GM21381 (cell line): ENCODE measurements around the gene PRKG1.
"Not testable (repeated sequence)": the region's sequence is repeated elsewhere in the genome, so short reads cannot be mapped to it uniquely, and the experiment has no call there.

Source experiments
- ATAC-seq: cut with Tn5 transposase; IDR thresholded peaks from one replicate; pipeline ENCODE4 v1.9.1; 2021; ENCODE audit warnings: mild to moderate bottlenecking, moderate library complexity; ENCODE audit not compliant: unreplicated experiment

Gene PRKG1

DNA sequence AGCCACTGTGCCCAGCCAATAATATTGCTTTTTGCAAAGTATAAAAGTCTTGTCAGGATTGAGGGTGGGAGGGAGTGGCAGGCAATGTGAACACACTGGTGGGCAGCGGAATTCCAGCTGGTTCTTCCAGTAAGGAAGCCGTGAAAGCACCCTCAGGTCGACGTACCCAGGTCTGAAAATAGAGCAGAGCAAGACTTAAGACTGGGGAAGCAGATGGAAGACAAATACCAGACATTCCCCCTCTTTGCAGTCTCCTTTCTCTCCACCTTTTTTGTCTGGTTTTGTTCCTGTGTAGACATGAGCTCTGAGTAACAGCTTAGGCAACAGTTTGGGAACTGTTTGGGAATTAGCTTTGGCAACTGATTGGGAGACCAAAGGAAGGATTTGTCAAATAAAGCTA, 642.7 kb downstream of the PRKG1 start:
- ATAC-seq, result no peak

DNA sequence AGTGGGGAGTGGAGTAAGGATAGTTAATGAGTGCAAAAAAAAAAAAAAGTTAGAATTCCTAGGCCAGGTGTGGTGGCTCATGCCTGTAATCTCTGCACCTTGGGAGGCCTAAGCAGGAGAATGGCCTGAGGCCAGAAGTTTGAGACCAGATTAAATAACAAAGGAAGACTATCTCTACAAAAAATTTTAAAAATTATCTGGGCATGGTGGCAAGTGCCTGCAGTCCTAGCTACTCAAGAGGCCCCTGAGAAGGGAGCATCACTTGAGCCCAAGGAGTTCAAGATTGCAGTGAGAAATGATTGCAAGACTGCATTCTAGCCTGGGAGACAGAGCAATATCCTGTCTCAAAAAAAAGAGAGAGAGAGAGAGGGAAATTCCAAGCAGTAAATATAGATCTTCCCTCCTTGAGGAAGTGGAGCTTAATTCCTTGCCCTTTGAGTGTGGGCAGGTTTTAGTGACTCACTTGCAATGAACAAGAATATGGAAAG, 644.6 kb downstream of the PRKG1 start:
- no peak for ATAC-seq

DNA sequence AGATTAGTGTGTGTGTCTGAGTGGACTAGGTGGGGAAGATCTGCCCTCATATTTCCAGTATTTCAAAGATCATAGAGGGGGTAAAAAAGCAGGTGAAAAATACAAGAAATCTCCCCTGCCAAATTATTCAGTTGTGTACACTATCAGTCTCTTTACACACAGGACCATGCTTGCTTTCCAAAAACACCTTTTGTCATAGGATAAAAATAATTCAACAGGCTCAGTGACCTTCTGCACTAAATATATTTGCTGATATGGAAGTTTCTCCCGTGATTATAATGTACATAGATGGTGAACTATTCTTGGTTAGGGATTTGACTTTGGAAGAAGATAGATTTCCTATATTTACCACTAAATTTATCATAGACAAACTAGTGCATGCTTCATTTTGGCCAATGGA, 649.8 kb downstream of the PRKG1 start:
- no peak for ATAC-seq

DNA sequence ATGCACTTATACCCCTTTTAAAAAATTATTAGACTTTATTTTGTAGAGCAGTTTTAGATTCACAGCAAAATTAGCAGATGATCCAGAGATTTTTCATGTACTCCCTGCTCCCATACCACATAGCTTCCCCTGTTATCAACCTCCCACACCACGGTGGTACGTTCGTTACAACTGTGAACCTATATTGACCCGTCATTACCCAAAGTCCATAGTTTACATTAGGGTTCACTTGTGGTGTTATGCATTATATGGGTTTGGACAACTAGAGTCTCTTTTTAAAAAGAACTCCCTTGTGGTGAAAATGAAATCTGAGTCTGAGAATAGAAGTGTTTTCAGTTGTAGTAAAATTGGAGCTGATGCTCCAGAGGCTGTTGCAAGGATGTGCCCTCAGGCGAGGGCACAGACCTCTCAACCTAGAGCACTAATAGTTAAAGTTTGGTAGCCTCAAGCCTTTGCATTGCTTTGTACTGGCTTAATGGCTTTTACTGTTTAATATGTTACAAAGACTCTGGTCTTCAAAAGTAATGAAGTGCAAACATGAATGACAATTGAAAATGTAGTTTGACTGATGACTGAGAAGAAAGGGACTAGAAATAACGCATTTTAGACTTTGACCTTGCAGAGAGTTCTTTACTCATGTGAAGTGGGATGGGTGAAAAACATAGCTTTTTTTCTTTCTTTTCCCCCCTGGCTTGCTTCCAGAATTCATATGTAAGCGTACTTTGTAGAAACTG, 655.7 kb downstream of the PRKG1 start:
- no peak for ATAC-seq

DNA sequence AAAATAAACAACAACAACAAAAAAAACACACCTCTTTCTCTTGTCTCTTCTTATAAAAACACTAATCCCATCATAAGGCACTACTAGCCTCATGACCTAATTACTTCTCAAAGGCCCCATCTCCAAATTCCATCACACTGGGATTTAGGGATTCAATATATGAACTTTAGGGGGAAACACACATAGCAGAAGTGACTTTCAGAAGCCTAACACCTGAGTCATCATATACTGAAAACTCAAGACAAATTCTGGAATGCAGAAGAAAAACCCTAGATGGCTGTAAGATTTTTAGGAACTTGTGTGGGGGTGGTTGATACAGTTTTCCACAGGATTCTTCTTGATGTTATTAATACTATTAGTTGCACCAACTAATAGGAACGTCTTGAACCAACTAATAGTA, 658.8 kb downstream of the PRKG1 start:
- no peak for ATAC-seq

DNA sequence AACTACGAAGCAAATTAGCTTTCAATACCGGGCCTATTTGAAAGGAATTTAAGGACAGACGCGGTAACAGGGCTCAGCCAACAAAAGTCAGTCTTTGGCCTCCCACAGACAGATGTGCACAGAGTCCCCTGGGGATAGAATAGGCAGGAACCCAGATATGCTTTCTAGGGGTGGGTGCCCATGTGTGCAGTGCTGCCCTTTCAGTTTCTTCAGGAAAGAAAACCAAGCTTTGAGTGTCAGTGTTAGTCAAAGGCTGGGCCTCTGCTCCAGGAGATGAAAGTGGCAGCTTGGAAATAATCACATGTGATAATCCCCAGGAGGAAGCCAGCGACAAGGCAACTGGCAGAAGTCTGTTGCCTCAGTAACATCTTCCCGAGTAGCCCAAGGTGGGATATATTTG, 668.9 kb downstream of the PRKG1 start:
- ATAC-seq, result peak; percentile 87

DNA sequence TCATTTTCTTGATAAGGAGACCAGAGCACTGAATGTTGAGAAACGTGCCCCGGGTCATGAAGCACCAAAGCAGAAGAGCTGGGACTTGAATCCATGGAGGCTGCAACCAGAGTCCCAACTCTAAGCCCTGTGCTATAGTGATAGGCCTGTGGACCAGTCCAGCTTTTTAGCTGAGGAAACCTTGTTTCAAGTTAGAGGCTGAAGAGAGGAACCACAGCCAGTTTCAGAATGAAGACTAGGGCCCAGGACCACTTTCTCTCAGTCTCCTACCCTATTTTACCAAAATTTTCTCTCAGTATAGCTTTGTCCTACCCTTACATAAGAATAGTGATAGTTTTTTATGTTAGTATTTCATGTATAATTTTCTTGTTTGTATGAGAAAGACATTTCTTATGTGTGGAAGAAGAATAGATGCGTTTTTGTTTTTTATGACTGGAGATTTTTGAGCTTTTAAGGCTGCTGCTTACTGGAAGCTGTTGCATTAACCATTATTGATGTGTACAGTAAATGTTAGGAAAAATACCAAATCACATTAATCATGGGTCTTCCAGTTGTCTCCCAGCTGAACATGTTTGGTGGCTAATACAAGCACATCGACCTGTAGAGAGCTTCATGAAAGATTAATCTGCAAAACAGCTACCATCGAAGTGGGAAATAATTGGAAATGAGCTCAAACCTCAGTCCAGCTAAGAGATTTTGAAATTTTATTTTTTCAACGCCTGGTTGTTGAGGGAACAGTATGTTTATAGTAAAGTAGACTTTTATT, 670.1 kb downstream of the PRKG1 start:
- no peak for ATAC-seq

DNA sequence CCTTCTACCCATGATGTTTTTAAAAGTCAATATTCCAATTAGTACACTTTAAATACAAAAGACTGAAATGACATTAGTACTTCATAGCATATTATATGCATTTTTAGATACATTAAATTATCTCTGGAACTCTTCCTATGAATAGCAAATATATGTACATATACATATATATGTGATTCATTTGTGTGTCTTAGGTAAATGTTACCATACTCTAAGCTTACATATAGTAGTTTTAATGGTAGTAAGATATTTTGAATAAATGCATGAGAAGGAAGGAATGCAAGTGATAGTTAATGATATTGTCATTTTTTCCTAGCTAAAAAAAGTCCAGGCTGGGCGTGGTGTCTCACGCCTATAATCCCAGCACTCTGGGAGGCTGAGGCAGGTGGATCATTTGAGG, 671.1 kb downstream of the PRKG1 start:
- no peak for ATAC-seq

DNA sequence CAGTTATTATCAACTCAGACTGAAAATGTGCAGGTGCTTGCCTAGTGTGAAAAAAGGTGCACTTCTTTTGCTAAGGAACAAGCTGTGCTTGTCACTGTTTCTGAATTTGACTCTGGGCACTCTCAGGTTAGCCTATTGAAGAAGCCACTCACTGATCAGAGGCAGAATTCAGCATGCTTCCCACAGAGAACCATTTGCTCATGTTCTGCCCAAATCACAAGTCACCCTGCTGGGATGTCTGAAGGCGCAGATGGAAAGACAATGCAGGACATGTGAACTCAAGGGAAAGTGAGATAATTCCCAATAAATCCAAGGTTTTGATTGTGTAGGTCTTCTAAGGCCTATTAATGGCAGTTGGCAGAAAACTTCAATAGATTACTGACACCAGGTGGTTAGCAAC, 672.9 kb downstream of the PRKG1 start:
- ATAC-seq, result no peak

DNA sequence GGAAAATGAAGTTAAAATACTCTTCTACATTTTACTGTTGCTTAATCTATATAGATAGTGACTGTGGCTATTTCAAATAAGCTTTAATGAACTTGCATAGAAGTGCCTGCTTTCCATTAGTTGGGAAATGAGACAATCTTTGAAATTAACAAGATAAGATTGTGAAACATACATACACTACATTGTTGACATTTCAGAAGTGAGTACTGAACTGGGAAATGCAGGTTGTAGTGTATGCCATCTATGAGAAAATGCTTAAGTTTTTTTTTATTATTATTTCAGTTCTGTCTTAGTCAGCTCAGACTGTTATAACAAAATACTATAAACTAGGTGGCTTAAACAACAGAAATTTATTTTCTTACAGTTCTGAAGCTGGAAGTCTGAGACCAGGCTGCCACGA, 674.7 kb downstream of the PRKG1 start:
- no peak for ATAC-seq

DNA sequence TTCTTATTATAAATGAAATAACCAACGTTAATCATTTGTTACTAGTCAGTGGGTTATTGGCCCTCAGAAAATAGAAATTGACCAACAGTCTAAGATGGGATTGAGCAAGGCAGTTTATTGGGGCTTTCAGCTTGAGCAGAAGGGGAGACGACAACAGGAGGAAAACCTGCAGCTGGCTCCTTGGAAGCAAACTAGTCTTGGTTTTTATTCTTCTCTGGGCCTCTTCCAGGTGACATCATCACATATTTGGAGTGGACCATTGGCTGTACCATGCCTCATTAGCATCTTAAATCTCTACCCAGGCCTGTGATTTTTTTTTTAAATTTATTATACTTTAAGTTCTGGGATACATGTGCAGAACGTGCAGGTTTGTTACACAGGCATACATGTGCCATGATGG, 684.1 kb downstream of the PRKG1 start:
- ATAC-seq, result no peak

DNA sequence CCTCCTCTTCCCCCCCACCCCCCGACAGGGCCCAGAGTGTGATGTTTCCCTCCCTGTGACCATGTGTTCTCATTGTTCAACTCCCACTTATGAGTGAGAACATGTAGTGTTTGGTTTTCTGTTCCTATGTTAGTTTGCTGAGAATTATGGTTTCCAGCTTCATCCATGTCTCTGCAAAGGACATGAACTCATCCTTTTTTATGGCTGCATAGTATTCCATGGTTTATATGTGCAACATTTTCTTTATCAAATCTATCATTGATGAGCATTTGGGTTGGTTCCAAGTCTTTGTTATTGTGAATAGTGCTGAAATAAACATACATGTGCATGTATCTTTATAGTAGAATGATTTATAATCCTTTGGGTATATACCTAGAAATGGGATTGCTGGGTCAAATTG, 684.6 kb downstream of the PRKG1 start:
- ATAC-seq, result not testable (repeated sequence)

DNA sequence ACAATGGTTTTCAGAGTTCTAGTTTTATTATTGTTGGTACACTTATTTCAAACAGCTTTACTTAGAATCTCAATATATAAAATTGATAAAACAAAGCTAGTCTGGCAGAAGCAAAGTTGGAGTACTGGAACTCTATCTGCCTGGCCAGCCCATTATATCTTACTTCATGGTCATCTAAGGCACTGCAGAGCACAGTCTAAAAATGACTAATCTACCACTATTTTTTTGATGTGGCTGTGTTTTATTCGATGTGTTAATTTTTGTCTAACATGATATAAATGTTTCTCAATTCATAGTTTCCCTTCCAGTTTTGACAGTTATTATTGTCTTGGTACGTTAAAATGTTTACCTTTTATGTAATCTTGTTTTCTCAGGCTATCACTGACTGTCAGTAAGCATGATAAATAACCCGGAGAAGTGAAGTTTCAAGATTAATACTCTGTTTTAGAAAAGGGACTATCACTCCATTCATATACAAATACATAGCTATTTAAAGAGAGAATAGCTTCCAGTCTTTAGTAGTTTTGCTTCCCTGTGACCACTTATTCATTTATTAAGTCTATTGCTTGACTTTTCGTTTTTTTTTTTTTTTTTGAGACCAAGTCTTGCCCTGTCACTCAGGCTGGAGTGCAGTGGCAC, 685.7 kb downstream of the PRKG1 start:
- ATAC-seq, result no peak

DNA sequence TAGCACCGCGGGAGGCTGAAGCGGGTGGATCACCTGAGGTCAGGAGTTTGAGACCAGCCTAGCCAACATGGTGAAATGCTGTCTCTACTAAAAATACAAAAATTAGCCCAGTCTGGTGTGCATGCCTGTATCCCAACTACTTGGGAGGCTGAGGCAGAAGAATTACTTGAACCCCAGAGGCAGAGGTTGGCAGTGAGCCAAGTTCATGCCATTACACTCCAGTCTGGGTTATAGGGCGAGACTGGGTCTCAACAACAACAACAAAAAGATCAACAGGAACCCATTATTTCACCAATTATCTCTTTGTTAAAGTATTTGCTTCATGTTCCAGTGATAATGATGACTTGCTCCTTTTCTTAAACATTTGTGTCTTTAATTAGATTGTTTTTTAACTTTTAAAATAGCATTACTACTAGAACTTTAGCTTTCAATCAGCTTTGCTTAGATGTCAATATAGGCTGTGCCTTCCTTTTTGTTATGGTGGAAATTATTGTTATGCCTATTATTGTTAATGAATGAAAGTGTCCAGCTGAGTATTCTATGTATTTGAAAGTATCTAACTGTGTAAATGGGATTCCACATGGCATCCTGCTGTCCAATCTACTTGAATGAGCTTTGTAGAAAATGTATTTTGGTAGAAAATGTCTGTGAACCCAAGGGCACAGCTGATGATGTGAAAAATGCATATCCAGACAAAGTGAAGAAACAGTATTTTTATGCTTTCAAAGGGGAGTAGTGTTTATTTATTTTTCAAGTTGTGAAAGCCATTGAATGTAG, 686.8 kb downstream of the PRKG1 start:
- ATAC-seq, result no peak

DNA sequence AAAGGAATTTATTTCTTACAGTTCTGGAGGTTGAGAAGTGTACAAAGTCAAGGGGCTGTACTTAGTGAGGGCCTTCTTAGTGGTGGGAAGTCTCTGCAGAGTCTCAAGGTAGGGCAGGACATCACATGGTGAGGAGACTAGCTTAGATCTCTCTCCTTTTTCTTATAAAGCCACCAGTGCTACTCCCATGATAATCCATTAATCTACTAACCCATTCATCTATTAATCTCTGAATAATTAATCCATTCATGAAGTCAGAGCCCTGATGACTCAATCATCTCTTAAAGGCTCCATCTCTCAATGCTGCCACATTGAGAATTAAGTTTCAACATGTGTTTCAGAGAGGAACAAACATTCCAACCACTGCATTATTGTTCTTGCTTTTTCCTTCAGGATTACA, 689.5 kb downstream of the PRKG1 start:
- no peak for ATAC-seq

DNA sequence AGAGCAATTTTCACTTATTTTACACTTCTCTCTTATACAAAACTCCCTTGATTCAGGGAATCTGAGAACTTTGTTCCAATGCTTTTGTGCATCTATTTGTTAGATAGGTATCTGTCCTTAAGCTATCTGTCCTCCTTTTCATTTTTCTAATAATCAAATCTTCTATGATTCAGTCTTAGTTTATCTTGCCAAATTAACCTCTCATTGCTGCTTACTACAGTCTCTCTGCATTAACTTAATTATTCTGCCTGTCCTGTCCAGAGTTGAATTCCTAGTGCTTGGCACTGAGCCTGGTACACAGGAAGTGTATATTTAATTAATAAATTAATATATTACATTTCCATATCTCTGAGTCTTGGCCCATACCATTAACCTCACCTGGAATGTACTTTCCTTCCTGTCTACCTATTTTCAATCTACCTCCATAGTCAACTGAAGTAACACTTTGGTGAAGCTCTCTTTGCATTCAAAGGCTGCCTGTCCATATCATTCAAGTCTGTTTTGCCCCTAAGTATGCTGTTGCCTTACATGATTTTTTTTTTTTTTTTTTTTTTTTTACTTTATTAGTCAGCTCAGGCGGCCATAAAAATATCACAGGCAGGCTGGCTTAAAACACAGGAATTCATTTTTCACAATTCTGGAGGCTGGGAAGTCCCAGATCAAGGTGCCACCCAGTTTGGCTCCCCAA, 691.1 kb downstream of the PRKG1 start:
- ATAC-seq, result no peak

DNA sequence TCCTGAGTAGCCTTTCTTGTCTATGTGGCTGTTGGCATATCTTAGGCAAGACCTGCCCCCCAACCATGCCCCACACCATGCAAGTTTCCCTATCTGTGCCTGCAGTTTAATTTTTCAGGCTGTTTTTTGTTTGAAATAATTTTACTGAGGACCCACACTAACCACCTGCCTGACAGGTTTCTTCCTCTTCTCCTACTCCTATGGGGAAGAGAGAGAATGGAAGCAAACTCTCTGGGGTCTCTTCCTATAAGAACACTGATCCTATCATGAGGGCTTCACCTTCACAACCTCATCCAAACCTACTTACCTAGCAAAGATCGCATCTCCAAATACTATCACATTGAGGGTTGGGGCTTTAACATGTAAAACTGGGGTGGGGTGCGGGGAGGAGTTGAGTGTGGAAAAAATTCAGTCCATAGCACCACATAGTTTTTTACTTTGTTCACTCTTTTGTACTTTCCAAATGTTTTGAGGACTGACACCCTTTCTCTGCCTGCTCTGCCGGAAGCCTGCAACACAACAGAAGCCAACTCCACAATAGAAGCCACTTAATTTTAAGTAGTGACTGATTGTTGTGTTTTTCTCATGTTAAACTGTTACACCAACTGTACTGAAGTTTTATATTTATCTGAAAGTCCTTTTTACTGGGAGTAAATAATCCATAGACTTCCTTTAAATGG, 692.3 kb downstream of the PRKG1 start:
- no peak for ATAC-seq

DNA sequence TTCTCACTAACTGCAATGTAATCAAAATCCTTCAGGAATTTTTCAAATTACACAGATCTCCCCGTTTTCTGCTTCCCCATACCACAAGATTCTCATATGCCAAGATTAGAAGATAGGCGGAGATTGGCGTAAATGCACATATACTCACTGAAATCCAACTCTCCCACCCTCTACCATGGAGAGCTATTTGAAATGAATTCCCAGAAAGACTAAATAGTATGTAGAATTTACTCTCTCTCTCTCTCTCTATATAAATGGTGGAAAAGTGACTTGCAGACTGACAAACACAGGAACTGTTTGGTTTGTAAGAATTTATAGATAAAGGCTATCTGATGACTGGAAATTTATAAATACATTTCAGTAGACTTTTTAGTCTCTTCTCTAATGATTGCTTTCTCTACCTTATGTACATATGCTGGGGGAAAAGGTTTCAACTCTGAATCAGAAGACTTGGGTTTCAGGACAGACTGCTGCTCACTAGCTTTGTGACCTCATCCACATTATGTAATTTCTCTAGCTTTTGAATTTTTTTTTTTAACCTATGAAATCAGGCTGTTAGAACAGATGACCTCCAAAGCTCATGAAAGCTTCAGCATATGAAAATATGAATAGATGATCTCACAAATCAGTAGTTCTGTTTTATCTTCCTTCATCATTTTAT, 692.9 kb downstream of the PRKG1 start:
- ATAC-seq, result no peak

DNA sequence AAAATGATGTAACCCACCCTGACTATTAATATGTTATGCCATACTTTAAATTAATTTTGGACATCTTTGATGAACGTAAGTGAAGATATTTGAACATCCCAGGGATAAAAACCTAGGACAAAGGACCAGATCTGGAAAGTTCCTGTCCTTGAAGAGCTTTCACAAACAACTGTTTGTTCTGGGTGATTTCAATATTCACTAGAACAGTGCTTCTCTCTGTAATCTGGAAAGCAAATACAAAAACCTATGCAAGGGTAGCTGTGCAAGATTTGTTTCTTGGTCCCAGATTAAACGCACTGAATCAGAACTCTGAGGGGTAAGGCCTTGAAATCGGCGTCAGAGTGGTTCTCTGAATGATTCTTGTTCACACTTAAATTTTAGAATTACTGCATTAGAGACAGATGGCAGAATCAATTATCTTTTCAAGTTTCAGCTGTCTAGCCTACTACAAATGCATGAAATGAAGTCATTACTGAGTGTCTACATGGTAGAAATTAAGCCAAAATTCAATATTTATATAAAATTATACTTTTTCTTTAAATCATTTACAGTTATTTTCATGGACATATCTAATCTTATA, 694.7 kb downstream of the PRKG1 start:
- ATAC-seq, result no peak
